Head of caudate nucleus (tissue), 42 donors: Measurements from ENCODE around the gene RRAGC.
A peak's percentile ranks its signal among the peaks of the same experiment; 100 is the strongest.
"Not testable (repeated sequence)": the region's sequence is repeated elsewhere in the genome, so short reads cannot be mapped to it uniquely, and the experiment has no call there.

Source experiments
- DNase-seq, 42 donors: peaks; one replicate each; pipeline versions ENCODE4 v3.0.0 to v3.0.0-alpha.2; 2020 to 2021; ENCODE audit warnings: mixed read lengths in 7 of 42
- intact Hi-C: fragments of 100-400 bp; cut with DNase I; formaldehyde crosslinking; loops from one replicate; pipeline ENCODE4 v1.15.0; 2022

Gene RRAGC

DNA sequence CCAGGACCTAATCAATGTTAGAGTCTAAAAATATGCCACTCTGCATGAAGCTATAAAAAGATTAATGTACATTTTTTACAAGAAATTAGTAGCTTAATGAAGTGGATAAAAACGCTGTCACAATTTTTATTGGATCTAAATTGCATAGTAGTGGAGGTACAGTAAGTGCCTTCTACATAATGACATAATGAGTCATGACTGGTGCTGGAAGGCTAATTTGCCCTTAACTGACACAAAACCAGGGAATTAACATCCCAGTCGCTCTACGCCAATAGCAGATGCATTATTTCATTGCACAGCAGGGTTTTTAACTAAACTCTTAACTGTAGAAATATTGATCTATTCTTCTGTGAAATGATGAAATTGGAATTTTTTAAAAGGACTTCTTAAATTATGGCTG, 33.3 kb downstream of the RRAGC start:
- intact Hi-C loops = no loop called here
- peak in 4 of 42 donors; percentile 31 to 62 (median 48) for DNase-seq

DNA sequence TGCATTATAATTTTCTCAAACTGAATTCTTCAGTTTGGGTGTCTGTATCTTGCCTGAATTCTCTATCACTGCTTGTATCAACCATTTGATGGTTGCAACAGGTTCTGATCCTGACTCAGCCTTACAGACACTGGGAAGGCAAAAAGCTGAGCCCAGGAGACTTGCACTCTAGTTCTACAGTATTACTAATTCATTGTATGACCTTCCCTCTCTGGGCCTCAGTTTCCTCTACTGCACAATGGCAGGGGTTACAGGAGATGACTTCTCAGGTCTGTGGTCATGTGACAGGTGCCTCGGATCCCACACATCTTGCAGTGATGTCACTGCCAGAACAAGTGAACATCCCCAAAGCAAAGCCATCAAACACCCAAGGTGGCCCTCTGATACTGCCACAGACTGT, 38.7 kb downstream of the RRAGC start:
- intact Hi-C loops = no loop called here

DNA sequence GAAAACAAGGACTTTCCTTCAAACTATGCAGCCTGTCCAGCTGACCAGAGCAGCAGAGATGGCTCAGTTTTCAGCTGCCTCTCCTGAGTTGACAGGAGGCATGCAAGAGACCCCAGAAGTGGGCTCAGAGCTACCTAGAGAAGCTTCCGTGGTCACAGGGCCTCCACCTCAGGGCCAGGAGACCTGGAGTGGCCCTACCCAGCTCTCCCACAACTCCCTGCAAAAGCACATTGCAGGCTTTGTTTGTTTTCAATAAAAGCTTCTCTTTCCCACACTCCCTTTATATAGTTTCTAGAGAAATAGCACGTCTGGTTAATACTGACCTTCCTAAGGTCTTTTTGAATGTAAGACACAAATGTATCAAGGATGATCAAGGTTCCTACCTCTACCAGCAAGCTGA, 40.1 kb downstream of the RRAGC start:
- intact Hi-C loops = no loop called here
- no peak for DNase-seq

More for the DNA sequence above, 38.7 kb downstream of the RRAGC start:
- peak in 1 of 42 donors; percentile 37 for DNase-seq

DNA sequence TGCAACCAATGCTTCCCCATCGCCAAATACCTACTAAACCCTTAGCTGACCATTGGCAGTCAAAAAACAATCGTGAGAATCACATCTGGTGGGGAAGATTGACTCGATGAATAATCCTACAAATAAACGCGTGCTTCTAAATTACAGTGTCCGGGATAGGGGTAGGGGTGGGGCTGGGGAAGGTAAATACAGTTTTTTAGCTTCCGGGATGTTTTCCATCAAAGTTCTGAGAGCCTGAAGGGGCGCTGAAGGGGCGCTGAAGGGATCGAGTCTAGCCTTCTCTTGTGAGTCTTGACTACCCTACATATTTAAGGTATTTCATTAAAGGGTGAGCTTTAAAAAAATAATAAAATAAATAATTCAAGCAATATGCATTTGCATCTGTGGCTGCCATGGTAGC, 40.5 kb downstream of the RRAGC start:
- intact Hi-C loops = no loop called here
- DNase-seq = no peak

DNA sequence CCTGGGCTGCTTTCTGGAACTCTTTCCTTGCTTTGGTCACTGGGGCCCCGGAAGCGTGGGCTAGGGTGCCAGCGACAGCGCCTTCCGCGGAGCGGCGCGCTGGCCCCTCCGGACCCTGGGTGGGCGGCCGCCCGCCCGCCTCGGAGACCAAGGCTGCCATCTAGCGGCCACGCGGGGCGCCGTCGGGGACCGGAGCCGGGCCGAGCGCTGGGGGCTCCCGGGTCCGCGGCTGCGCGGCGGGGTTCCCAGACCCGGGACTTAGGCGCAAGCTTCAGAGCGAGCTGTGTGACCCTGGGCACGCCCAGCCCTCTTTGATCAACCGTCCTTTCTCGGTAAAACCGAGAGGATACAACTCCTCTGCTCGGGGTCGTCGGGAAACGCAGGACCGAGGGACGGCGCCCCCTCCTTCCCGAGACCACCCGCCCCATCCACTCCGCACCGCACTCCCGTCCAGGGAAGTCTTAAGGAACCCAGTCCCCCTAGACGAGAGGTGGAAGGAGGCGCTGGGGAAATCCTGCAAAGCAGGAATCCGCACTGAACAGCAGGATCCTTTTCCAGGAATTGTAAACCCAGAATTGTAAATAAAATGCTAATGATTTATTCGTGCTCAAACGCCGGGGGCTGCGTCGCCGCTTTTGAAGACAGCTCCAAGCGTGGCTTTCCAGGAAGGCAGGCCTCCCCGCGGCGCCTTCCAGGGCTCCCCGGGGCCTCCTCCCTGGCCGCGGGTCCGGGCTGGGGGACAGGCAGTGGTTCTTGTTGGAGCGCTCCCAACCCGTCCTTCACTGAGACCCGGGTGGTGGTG, 41.2 kb downstream of the RRAGC start:
- DNase-seq = peak in 27 of 42 donors; percentile 24 to 78 (median 57)
- intact Hi-C loops = no loop called here

DNA sequence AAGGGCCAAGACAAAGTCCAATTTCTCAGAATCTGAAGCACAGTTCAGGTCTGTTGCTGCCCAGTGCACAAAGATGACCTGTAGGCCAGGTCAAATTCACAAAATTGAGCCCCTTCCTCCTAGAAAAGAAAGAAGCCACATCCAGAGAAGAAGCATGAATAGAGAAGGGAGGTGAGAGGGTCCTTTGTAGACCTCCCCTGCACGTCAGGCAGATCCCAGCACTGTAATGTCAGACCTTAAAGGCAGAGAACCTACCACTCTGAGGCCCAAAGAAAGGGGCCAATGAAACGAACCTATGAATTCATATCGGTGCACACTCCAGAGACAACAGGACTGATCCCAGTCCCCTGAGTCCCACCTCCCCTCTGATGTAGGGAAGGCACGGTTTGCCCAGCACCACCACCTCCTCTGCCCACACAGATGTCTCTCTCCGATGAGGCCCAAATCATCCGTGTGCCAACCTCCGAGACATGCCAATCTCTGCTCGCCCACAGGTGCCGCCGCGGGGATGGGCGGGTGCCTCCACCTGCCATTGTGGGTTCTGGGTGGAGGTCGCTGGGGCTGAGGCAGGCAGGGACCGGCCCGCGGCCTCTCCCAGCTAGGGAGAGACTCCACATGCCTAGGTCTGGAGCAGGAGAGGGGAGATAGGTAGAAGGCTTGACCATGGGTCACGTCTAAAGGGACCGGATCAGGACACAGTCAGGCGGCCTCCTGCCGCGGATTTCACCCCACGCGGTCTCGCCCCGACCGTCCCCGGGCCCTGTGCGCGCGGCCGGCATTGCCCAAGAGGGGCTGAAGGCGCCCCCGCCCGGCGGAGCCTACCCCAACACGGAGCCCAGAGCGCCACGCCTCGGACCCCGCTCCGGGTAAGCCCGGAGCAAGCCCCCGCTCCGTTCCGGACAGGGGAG, 42.1 kb downstream of the RRAGC start:
- DNase-seq = peak in 3 of 42 donors; percentile 21 to 50 (median 34)
- intact Hi-C loops = no loop called here

DNA sequence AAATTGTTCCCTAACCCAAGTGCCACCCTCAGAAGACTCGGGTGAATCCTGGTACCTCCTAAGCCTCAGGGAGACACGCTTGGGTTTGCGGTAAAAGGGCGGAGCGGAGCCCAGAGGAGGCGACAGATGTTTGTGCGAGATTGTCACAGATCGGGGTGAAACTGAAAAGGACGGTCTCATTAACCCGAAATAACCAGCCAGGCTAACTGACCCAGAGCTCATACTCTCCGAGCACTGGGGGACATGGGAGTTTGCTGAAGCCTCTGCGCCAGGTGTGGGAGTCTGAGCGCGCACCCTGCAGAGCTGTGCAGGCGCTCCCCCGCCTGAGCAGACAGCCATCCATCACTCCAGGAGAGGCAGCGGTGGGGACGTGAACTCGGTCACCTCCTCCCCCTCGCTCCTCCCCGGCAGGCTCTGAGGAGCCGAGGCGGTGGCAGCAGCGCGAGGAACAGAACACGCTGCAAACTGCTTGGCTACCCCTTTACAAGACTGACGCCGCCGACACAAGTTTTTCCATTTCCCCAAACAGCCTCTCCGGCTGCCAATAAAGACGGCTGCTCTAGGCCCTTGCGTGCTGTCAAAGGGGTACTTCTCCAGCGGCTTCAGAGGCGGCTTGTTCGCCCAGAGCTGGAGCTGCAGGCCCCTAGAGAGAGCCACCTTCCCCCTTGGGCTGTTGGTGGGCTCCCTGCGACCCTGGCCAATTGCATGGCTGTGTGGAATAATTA, 43.5 kb downstream of the RRAGC start:
- peak; percentile 39 to 95 (median 76) for DNase-seq
- intact Hi-C loops = no loop called here

DNA sequence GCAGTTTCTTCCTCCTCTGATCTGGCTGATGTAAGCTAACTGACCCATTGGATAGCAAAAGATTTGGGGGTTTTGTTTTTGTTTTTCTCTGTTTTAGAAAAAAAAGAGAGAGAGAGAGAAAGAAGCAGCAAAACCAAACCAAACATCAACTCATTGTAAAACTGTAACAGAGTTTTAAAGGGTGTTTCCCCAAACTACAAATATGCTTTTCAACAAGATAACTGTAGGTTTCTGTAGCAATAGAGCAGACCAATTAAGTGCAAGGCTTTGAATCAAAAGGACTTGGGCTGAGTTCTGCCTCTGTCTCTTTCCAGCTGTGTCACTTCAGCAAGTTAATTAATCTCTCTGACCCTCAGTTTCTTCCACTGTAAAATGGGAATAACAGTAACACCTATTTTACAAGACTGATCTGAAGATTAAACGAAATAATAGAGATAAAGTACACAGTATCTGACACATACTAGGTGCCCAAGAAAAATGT, 44.5 kb downstream of the RRAGC start:
- no peak for DNase-seq
- intact Hi-C loops = no loop called here

DNA sequence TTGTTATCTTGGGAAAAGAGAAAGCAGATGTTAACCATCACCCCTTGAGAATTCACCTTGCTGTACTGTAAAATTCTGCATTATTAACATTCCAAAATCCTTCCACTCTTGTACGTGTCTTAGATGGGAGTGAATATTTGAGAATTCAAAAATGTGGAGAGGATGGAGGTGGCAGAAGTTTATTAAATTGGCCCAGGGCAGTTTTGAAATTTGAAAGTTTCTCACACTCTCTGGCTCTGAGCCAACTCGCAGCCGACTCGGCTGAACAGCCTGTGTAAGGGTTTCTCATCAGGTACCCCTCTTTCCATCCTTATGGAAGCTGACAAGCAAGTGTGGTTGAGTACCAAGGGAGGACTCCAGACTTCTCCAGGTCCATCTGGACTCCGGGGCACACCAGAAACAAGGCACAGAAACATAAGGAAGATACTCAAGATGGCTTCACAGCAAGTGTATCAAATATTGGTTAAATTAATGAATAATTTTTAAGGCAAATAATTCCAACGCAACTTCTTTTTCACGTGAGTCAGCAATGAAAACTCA, 45.1 kb downstream of the RRAGC start:
- no peak for DNase-seq
- intact Hi-C loops = no loop called here

DNA sequence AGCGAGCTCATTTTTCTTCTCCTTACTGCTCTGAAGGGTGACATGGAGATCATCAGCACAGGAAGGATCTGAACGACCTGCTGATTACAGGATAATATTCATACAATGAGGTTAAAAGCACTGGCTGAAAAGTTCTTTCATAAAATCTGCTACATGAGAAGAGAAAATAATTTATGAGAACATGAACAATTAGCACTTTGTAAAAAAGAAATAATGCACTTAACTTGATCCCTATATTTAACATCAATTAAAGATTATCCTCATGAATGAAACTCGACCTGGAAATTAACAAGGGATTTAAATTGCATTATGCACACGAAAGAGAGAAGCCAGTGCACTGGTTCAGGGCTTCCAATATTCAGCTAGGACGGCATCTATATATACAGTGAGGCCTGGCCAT, 46.6 kb downstream of the RRAGC start:
- intact Hi-C loops = no loop called here
- DNase-seq = no peak

DNA sequence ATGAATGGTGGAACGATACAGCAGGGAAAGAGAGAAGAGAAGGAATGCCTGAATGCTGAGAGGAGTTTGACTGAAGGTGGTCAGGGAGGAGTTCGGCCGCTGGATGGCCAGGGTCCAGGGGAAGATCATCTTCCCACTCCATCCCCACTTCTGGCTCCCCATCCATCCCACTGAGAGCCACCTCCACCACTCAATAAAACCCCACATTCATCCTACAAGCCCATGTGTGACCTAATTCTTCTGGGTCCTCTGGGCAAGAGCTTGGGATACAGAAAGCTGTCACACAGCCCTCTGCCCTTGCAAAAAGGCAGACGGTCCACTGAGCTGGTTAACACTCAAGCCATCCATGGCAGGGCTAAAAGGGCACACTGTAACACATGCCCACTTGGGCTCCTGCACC, 48.1 kb downstream of the RRAGC start:
- DNase-seq, intact Hi-C loops: not testable (repeated sequence)

DNA sequence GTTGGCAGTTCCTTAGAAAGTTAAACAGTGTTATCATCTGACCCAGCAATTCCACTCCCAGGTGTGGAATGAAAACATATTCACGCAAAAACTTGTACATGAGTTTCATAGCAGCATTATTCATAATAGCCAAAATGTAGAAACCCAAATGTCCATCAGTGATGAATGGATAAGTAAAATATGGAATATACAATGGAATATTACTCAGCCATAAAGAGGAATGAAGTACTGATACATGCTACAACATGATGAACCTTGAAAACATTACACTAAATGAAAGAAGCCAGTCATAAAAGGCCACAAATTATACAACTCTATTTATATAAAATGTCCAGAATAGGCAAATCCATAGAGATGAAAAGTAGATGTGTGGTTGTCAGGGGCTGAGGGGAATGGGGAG, 53.5 kb downstream of the RRAGC start:
- DNase-seq = no peak
- intact Hi-C loops = no loop called here

DNA sequence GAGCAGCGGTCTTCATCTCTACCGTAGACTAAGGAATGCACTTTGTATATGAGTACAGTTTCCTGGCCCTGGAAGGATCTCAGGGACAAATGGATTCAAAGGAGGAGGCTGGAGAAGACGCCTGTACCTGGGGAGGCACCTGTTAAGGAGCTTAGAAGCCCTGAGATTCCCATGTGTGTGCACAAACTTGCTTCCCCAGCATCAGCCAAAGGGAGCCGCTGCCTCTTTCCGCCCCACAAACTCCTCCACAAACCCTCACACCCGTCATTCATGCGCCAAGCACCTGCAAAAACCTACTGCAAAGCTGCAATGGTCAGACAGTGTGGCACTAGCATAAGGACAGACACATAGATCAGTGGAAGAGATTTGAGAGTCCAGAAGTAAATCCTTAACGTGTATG, 54.5 kb downstream of the RRAGC start:
- DNase-seq = peak in 3 of 42 donors; percentile 39 to 57 (median 43)
- intact Hi-C loops = no loop called here

DNA sequence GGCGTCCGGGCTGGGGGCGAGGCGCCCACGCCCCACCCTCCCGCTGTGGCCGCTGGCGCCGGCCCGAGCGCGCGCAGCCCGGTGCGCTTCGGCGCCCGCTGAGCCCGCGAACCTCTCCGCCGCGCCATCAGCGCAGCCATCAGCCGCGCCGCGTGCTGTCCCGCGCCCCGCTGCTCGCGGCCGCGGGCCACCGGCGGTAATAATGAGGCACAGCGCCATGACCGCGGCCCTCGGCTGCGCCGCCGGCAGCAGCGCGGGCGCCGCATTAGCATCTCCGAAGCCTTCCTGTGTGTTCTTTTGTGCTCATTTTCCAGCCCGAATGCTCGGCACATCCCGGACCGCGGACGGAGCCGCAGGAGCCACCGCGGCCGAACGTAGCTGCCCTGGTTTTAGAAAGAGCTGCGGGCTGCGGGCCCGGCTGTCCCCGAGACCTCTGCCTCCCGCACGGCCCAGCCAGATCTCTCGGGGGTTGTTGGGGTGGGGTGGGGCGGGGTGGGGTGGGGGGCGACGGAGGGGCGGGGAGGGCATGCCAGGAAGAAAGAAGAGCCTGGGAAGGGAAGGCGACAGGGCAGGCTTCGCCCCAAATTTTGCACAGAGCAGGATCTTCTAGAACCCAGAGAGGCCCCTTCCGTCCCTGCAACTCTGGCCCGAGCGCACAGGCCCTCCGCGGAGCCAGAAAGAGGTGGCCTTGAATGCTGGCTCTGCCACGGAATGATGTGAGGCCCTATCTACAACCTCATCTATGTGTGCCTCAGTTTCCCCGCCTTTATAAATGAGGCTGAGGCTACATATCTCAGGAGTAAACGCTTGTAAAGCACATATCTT, 55.3 kb downstream of the RRAGC start:
- peak in 3 of 42 donors; percentile 12 to 48 (median 13) for DNase-seq
- intact Hi-C loops = no loop called here

DNA sequence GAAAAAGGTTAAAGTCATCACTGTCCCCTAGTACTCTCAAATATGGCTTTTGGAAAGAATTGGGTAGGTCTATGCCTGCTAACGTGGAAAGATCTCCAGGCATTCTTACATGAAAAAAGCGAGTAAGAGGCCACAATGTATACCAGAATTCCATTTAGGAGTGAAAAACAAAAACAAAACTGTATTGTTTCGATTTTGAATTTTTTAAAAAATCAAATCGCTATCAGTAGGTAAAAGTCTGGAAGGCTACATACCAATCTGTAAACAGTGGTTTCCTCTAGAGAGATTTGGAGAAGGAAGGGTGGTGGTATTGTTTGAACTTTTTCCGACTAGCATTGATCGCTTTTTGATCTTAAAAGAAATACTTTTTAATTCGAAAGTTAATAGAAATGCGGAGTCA, 55.9 kb downstream of the RRAGC start:
- intact Hi-C loops = no loop called here

DNA sequence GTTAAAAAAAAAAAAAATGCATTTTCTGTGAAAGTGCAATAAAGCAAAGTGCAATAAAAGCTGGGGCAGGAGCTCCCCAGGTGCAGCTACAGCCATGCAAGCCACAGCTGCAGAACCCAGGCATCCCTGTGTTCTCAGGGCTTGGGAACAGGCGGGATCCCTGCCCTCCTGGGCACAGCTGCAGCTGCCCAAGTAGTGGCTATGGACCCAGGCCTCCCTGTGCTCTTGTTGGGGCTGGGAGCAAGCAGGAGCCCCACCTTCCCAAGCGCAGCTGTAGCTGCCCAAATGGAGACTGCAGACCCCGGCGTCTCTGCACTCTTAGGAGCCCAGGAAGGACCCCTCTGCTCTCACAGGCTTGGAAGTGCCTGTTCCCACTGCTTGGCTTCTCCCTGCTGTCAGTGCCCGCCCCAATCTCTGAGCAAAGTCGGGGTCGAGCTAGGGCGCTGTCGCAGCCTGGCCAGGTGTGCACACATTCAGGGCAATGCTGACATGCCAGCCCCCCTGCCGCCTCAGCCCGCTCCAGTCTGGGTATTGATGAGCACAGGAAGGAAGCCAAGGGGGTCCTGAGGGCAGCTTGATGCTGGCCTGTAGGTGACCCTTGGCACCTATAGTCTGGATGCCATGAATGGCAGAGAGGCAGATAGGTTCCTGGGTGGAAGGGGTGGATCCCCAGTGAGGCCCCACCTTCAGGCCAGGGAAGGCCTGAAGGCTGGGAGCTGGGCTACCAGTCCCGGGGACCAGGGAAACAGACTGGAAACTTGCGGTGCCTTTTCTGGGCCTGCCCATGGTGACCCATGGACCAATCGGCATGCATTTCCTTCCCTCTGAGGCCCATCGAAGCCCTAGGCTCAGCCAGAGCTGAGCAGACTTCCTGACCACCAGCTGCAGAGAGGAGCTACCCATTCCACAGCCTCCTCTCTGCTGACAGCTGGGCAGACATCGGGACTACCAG, 58.6 kb downstream of the RRAGC start:
- no peak for DNase-seq
- intact Hi-C loops = no loop called here

More for the DNA sequence above, 55.9 kb downstream of the RRAGC start:
- no peak for DNase-seq

DNA sequence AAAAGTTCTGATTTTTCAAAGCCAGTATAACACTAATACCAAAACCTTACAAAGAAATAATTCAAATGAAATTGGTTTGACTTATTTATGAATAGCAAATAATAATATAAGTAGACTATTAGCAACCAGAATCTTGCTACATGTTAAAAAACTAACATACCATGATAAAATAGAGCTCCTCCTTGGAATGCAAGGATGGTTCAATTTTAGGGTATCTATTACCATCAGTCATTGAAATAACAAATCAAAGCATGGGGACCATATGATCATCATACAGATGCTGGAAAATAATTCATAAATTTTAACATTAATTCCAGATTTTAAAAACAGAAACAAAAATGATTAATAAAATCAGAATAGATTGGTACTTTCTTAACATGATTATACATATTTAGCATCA, 66.3 kb downstream of the RRAGC start:
- no peak for DNase-seq
- intact Hi-C loops = no loop called here
